Measurements from ENCODE around the gene THBS2. TPM values are rescaled to one million over a fixed set of nuclear protein-coding genes. Genes with fewer than 3 reads are reported as not detected.
"Not testable (repeated sequence)": the region's sequence is repeated elsewhere in the genome, so short reads cannot be mapped to it uniquely, and the experiment has no call there.

The THBS2 gene
- total RNA-seq, 1 donor from 2014 or later: not detected

- Mint-ChIP-seq H3K36me3 (ENCODE audit: low read depth) (no peaks in the 10 kb centered on the region), H3K27me3 (ENCODE audit: low read depth) (no peaks in the 10 kb centered on the region), H3K9me3 (peaks cover 4% of the 10 kb centered on the region), H3K4me3 (ENCODE audit: low read depth) (no peak overlapping the region), H3K27ac (no peak overlapping the region), H3K4me1 (ENCODE audit: low read depth) (peaks cover 4% of the 10 kb centered on the region)
- DNase-seq (ENCODE audit: low spot score): no peak
- intact Hi-C loops (cut with micrococcal nuclease): no loop called here
Measured at GRCh38 chr6:169189182-169189581, 64.5 kb downstream of the THBS2 start.

GRCh38 chr6:169188475-169188874 lies 65.2 kb downstream of the THBS2 start:
- Mint-ChIP-seq H3K4me1 (ENCODE audit: low read depth) (peaks cover 4% of the 10 kb centered on the region), H3K27me3 (ENCODE audit: low read depth) (no peaks in the 10 kb centered on the region), H3K9me3 (peaks cover 4% of the 10 kb centered on the region), H3K27ac (no peak overlapping the region), H3K4me3 (ENCODE audit: low read depth) (no peak overlapping the region), H3K36me3 (ENCODE audit: low read depth) (no peaks in the 10 kb centered on the region)
- no peak for DNase-seq (ENCODE audit: low spot score)
- intact Hi-C loops (cut with micrococcal nuclease): no loop called here

- H3K4me1 Mint-ChIP-seq (ENCODE audit: low read depth): peaks cover 4% of the 10 kb centered on the region
- H3K9me3 Mint-ChIP-seq: peaks cover 2% of the 10 kb centered on the region
- intact Hi-C loops (cut with micrococcal nuclease): no loop called here
- H3K27me3 Mint-ChIP-seq (ENCODE audit: low read depth): no peaks in the 10 kb centered on the region
- H3K36me3 Mint-ChIP-seq (ENCODE audit: low read depth): no peaks in the 10 kb centered on the region
- DNase-seq (ENCODE audit: low spot score): no peak
- H3K27ac Mint-ChIP-seq: no peak overlapping the region
- H3K4me3 Mint-ChIP-seq (ENCODE audit: low read depth): no peak overlapping the region
Measured at GRCh38 chr6:169188051-169188470, 65.6 kb downstream of the THBS2 start.

GRCh38 chr6:169186496-169187169 lies 67.0 kb downstream of the THBS2 start:
- intact Hi-C loops (cut with micrococcal nuclease): no loop called here
- Mint-ChIP-seq H3K27ac (no peak overlapping the region), H3K4me1 (ENCODE audit: low read depth) (peaks cover 4% of the 10 kb centered on the region), H3K27me3 (ENCODE audit: low read depth) (no peaks in the 10 kb centered on the region), H3K4me3 (ENCODE audit: low read depth) (no peak overlapping the region), H3K36me3 (ENCODE audit: low read depth) (no peaks in the 10 kb centered on the region), H3K9me3 (no peaks in the 10 kb centered on the region)
- DNase-seq (ENCODE audit: low spot score): no peak

- H3K4me3 Mint-ChIP-seq (ENCODE audit: low read depth): no peak overlapping the region
- no peak overlapping the region for H3K27ac Mint-ChIP-seq
- intact Hi-C loops (cut with micrococcal nuclease): no loop called here
- no peaks in the 10 kb centered on the region for H3K36me3 Mint-ChIP-seq (ENCODE audit: low read depth)
- no peaks in the 10 kb centered on the region for H3K9me3 Mint-ChIP-seq
- no peak for DNase-seq (ENCODE audit: low spot score)
- H3K4me1 Mint-ChIP-seq (ENCODE audit: low read depth): peaks cover 4% of the 10 kb centered on the region
- H3K27me3 Mint-ChIP-seq (ENCODE audit: low read depth): no peaks in the 10 kb centered on the region
Measured at GRCh38 chr6:169185692-169186485, 67.8 kb downstream of the THBS2 start.

- no peak overlapping the region for H3K4me3 Mint-ChIP-seq (ENCODE audit: low read depth)
- H3K27me3 Mint-ChIP-seq (ENCODE audit: low read depth): no peaks in the 10 kb centered on the region
- no peak for DNase-seq (ENCODE audit: low spot score)
- peaks cover 4% of the 10 kb centered on the region for H3K4me1 Mint-ChIP-seq (ENCODE audit: low read depth)
- no peaks in the 10 kb centered on the region for H3K36me3 Mint-ChIP-seq (ENCODE audit: low read depth)
- intact Hi-C loops (cut with micrococcal nuclease): no loop called here
- H3K9me3 Mint-ChIP-seq: no peaks in the 10 kb centered on the region
- H3K27ac Mint-ChIP-seq: no peak overlapping the region
Measured at GRCh38 chr6:169185011-169185521, 68.6 kb downstream of the THBS2 start.

GRCh38 chr6:169184419-169184818 lies 69.2 kb downstream of the THBS2 start:
- intact Hi-C loops (cut with micrococcal nuclease): no loop called here
- DNase-seq (ENCODE audit: low spot score): no peak
- H3K36me3 Mint-ChIP-seq (ENCODE audit: low read depth): no peaks in the 10 kb centered on the region
- H3K4me3 Mint-ChIP-seq (ENCODE audit: low read depth): no peak overlapping the region
- H3K4me1 Mint-ChIP-seq (ENCODE audit: low read depth): peaks cover 4% of the 10 kb centered on the region
- no peak overlapping the region for H3K27ac Mint-ChIP-seq
- H3K9me3 Mint-ChIP-seq: no peaks in the 10 kb centered on the region
- H3K27me3 Mint-ChIP-seq (ENCODE audit: low read depth): no peaks in the 10 kb centered on the region

GRCh38 chr6:169183233-169183632 lies 70.4 kb downstream of the THBS2 start:
- Mint-ChIP-seq H3K9me3 (no peaks in the 10 kb centered on the region), H3K27me3 (ENCODE audit: low read depth) (no peaks in the 10 kb centered on the region), H3K4me3 (ENCODE audit: low read depth) (no peak overlapping the region), H3K4me1 (ENCODE audit: low read depth) (peaks cover 2% of the 10 kb centered on the region), H3K36me3 (ENCODE audit: low read depth) (no peaks in the 10 kb centered on the region), H3K27ac (no peak overlapping the region)
- DNase-seq (ENCODE audit: low spot score): no peak
- intact Hi-C loops (cut with micrococcal nuclease): no loop called here

- H3K27ac Mint-ChIP-seq; intact Hi-C loops (cut with micrococcal nuclease); DNase-seq (ENCODE audit: low spot score); H3K9me3 Mint-ChIP-seq; H3K4me3 Mint-ChIP-seq (ENCODE audit: low read depth); H3K36me3 Mint-ChIP-seq (ENCODE audit: low read depth); H3K4me1 Mint-ChIP-seq (ENCODE audit: low read depth); H3K27me3 Mint-ChIP-seq (ENCODE audit: low read depth): not testable (repeated sequence)
Measured at GRCh38 chr6:169179831-169180230, 73.8 kb downstream of the THBS2 start.

GRCh38 chr6:169177516-169178166 lies 76.0 kb downstream of the THBS2 start:
- Mint-ChIP-seq H3K27ac (no peak overlapping the region), H3K9me3 (no peaks in the 10 kb centered on the region)
- intact Hi-C loops (cut with micrococcal nuclease): no loop called here

GRCh38 chr6:169176361-169176991 lies 77.2 kb downstream of the THBS2 start:
- Mint-ChIP-seq H3K4me1 (ENCODE audit: low read depth) (no peaks in the 10 kb centered on the region), H3K27me3 (ENCODE audit: low read depth) (no peaks in the 10 kb centered on the region), H3K4me3 (ENCODE audit: low read depth) (no peak overlapping the region), H3K9me3 (no peaks in the 10 kb centered on the region), H3K36me3 (ENCODE audit: low read depth) (no peaks in the 10 kb centered on the region), H3K27ac (no peak overlapping the region)
- intact Hi-C loops (cut with micrococcal nuclease): no loop called here
- no peak for DNase-seq (ENCODE audit: low spot score)

More at GRCh38 chr6:169177516-169178166, 76.0 kb downstream of the THBS2 start:
- no peak for DNase-seq (ENCODE audit: low spot score)
- H3K4me1 Mint-ChIP-seq (ENCODE audit: low read depth): no peaks in the 10 kb centered on the region
- H3K4me3 Mint-ChIP-seq (ENCODE audit: low read depth): no peak overlapping the region
- no peaks in the 10 kb centered on the region for H3K27me3 Mint-ChIP-seq (ENCODE audit: low read depth)
- no peaks in the 10 kb centered on the region for H3K36me3 Mint-ChIP-seq (ENCODE audit: low read depth)

GRCh38 chr6:169175360-169175887 lies 78.2 kb downstream of the THBS2 start:
- H3K9me3 Mint-ChIP-seq: no peaks in the 10 kb centered on the region
- no peaks in the 10 kb centered on the region for H3K36me3 Mint-ChIP-seq (ENCODE audit: low read depth)
- no peaks in the 10 kb centered on the region for H3K27me3 Mint-ChIP-seq (ENCODE audit: low read depth)
- H3K27ac Mint-ChIP-seq: no peak overlapping the region
- no peak overlapping the region for H3K4me3 Mint-ChIP-seq (ENCODE audit: low read depth)
- intact Hi-C loops (cut with micrococcal nuclease): no loop called here
- H3K4me1 Mint-ChIP-seq (ENCODE audit: low read depth): no peaks in the 10 kb centered on the region
- DNase-seq (ENCODE audit: low spot score): no peak

Data from activated T-helper 2 cell treated with anti-CD3 and anti-CD28 coated beads, Interferon-gamma antibody, Interleukin-2, Interleukin-4, amounts not matched to agents 10 μg/mL and 5 μg/mL and 100 μg/mL, durations not matched to agents 14 hours and 24 hours and 36 hours (primary cell).